CD14-positive monocyte (primary cell): ENCODE results near the gene CHFR. TPM values are rescaled to one million over a fixed set of nuclear protein-coding genes. Genes with fewer than 3 reads are reported as not detected.
A peak's percentile ranks its signal among the peaks of the same experiment; 100 is the strongest.

Experiments used
- DNase-seq, 3 donors: peaks; one replicate each; pipeline ENCODE4 v3.0.0-alpha.2; 2011 to 2022
- H2AFZ ChIP-seq: 2 replicates; pipeline ENCODE4 v1.6.0; 2012; ENCODE audit warnings: mild to moderate bottlenecking, low read depth, low read length, inconsistent platforms; ENCODE audit not compliant: insufficient read depth, poor library complexity, severe bottlenecking
- H3K27ac ChIP-seq, 2 donors: 1 replicate in 1 of 2; 2 replicates in 1 of 2; pipeline ENCODE4 v1.5.1; 2012 to 2013; ENCODE audit warnings: low read length in 2 of 2, control low read depth in 1 of 2, inconsistent platforms in 1 of 2, low read depth in 1 of 2, mild to moderate bottlenecking in 1 of 2
- H3K27me3 ChIP-seq, 2 donors: one replicate each; pipeline versions ENCODE4 v1.6.0 to v1.6.1; 2011 to 2013; ENCODE audit warnings: low read length in 2 of 2; ENCODE audit not compliant: control insufficient read depth in 2 of 2, insufficient read depth in 2 of 2
- H3K36me3 ChIP-seq, 2 donors: replicated peaks in 1 of 2; 1 replicate in 1 of 2; 2 replicates in 1 of 2; pipeline versions ENCODE4 v1.5.1 to v1.6.1; 2012 to 2013; ENCODE audit warnings: low read length in 2 of 2, control low read depth in 1 of 2, inconsistent platforms in 1 of 2, mild to moderate bottlenecking in 1 of 2; ENCODE audit not compliant: insufficient read depth in 2 of 2, control insufficient read depth in 1 of 2
- H3K4me1 ChIP-seq, 2 donors: 1 replicate in 1 of 2; 2 replicates in 1 of 2; pipeline versions ENCODE4 v1.5.1 to v1.6.1; 2012 to 2013; ENCODE audit warnings: low read length in 2 of 2, control low read depth in 1 of 2, inconsistent platforms in 1 of 2, mild to moderate bottlenecking in 1 of 2, moderate library complexity in 1 of 2; ENCODE audit not compliant: insufficient read depth in 2 of 2, control insufficient read depth in 1 of 2
- H3K4me2 ChIP-seq: replicated peaks from 2 replicates; pipeline ENCODE3; 2012; ENCODE audit warnings: low read length, moderate library complexity, mild to moderate bottlenecking; ENCODE audit not compliant: poor library complexity, severe bottlenecking; ENCODE audit errors: extremely low read depth
- H3K4me3 ChIP-seq, 3 experiments: fragments of 200-600 bp in 1 of 3; sonication (generic) in 1 of 3; replicated peaks in 1 of 3; 1 replicate in 2 of 3; 2 replicates in 1 of 3; pipeline ENCODE4 v1.5.1; 2011 to 2013; ENCODE audit warnings: low read length in 3 of 3, mild to moderate bottlenecking in 3 of 3, control low read depth in 2 of 3, low read depth in 2 of 3, inconsistent platforms in 1 of 3, moderate library complexity in 1 of 3
- H3K79me2 ChIP-seq: 2 replicates; pipeline ENCODE4 v1.6.0; 2012; ENCODE audit warnings: mild to moderate bottlenecking, control low read depth, inconsistent platforms, low read length, moderate library complexity; ENCODE audit not compliant: insufficient read depth
- H3K9ac ChIP-seq: 2 replicates; pipeline ENCODE4 v1.6.0; 2017; ENCODE audit warnings: low read length, mild to moderate bottlenecking; ENCODE audit not compliant: insufficient read depth, poor library complexity, severe bottlenecking
- H3K9me3 ChIP-seq, 2 donors: replicated peaks in 1 of 2; 1 replicate in 1 of 2; 2 replicates in 1 of 2; pipeline versions ENCODE4 v1.5.1 to v1.6.1; 2012 to 2013; ENCODE audit warnings: low read length in 2 of 2, control low read depth in 1 of 2; ENCODE audit not compliant: control insufficient read depth in 1 of 2, insufficient read depth in 1 of 2
- H4K20me1 ChIP-seq: 2 replicates; pipeline ENCODE4 v1.6.0; 2012; ENCODE audit warnings: mild to moderate bottlenecking, low read length, control low read depth, moderate library complexity; ENCODE audit not compliant: insufficient read depth
- H3K27ac Mint-ChIP-seq, 7 donors: one replicate each; pipeline ENCODE4 v1.8.0; 2020; ENCODE audit warnings: mild to moderate bottlenecking in 7 of 7, mixed read lengths in 7 of 7, moderate library complexity in 6 of 7, inconsistent platforms in 2 of 7
- H3K27me3 Mint-ChIP-seq, 3 donors: one replicate each; pipeline ENCODE4 v1.8.0; 2021 to 2022; ENCODE audit warnings: low read depth in 3 of 3, mild to moderate bottlenecking in 3 of 3, mixed read lengths in 3 of 3, moderate library complexity in 3 of 3, inconsistent platforms in 1 of 3
- H3K36me3 Mint-ChIP-seq, 2 donors: one replicate each; pipeline ENCODE4 v1.8.0; 2020; ENCODE audit warnings: mixed read lengths in 2 of 2, inconsistent platforms in 1 of 2, mild to moderate bottlenecking in 1 of 2
- H3K4me1 Mint-ChIP-seq: one replicate; pipeline ENCODE4 v1.8.0; 2020; ENCODE audit warnings: mild to moderate bottlenecking, mixed read lengths
- H3K4me3 Mint-ChIP-seq, 2 donors: one replicate each; pipeline ENCODE4 v1.8.0; 2020; ENCODE audit warnings: mild to moderate bottlenecking in 2 of 2, mixed read lengths in 2 of 2, moderate library complexity in 1 of 2
- H3K9me3 Mint-ChIP-seq, 7 donors: one replicate each; pipeline ENCODE4 v1.8.0; 2020 to 2022; ENCODE audit warnings: mixed read lengths in 7 of 7, mild to moderate bottlenecking in 6 of 7, moderate library complexity in 6 of 7, inconsistent platforms in 2 of 7
- WGBS: methylation state at CpG from one replicate; pipeline ENCODE4 v1.1.5; 2013; ENCODE audit warnings: missing lambda C conversion rate; ENCODE audit not compliant: insufficient coverage; 5-methylcytosine and 5-hydroxymethylcytosine counted together
- intact Hi-C, 2 donors: fragments of 100-400 bp; cut with micrococcal nuclease; formaldehyde crosslinking; loops; one replicate each; pipeline versions ENCODE4 v1.15.0 to v1.15.1; 2023
- polyA plus RNA-seq, 3 donors: library from polyadenylated mRNA; depleted of rRNA in 1 of 3; unstranded in 2 of 3; stranded (reverse) in 1 of 3; fragments of 300-500 nt in 2 of 3; fragments of >200 nt in 1 of 3; fragmentation: Illumina TruSeq in 2 of 3; gene quantifications; 1 replicate in 2 of 3; 2 replicates in 1 of 3; pipeline ENCODE4 v1.2.3, GENCODE V29; 2012 to 2021
- TF ChIP-seq, protein P1 (sequence below): fragments of 200-600 bp; IDR thresholded peaks from one replicate; pipeline ENCODE4 v1.8.0; 2022; ENCODE audit warnings: antibody characterized with exemption, mild to moderate bottlenecking

CHFR gene
- polyA plus RNA-seq, 3 donors: 28.0 to 76.3 (median 39.3) TPM

DNA sequence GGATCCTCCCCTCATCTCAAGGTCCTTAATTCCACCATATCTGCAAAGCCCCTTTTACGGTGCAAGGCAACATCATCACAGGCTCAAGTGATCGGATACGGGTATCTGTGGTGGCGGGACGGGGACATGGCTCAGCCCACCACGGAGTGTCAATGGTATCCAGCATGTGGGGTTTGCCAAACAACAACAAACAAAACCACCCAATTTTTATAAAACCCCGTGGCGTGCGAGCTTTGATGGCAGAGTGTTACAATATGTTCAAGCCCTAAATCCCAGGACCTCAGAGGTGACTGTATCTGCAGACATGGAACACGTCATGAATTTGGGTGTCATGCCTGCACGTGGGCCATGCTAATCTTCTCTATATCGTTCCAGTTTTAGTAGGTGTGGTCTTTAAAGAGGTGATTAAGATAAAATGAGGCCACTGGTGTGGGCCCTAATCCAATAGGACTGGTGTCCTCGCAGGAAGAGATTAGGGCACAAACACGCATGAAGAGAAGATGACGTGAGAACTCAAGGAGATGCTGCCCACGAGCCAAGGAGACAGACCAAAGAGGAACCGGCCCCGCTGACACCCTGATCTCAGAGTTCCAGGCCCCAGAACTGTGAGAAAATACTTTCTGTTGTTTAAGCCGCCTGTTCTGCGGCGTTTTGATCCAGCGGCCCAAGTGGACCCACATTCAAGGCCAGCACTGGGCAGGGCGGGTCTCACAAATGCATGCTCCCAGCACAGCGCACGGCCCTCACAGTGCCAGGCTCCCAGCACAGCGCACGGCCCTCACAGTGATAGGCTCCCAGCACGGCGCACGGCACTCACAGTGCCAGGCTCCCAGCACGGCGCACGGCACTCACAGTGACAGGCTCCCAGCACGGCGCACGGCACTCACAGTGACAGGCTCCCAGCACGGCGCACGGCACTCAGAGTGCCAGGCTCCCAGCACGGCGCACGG, 52.1 kb downstream of the CHFR start:
- peak overlapping the region in 2 of 7 donors; percentile 4 to 54 for H3K27ac Mint-ChIP-seq

DNA sequence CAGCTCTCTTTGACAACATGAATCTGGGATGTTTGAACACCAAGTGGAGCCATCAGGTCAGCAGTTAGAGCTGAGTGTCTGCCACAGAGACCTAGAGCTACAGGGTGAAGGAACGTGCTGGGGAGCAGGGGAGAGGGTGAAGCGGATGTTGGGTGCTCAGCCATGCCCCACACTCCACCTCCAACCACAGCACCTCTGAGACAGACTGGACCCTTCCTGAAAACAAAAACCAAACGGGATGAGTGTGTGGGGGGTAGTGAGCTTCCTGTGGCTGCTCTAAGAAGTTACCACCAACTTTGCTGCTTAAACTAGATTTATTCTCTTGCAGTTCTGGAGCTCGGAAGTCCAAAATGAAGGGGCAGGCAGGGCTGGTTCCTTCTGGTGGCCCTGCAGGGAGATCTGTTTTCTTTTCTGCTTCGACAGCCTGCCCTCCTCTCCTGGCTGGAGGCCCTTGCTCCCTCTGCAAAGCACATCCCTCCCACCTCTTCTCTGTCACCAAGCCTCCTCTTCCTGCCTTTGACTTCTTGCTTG, 53.2 kb downstream of the CHFR start:
- Histone ChIP-seq H3K9me3 (no peaks in the 10 kb centered on the region), H3K27ac (no peak overlapping the region), H3K36me3 (peaks cover 15 to 22% of the 10 kb centered on the region in 2 donors), H3K9ac (no peak overlapping the region), H3K4me2 (no peak overlapping the region), H3K4me3 (no peak overlapping the region), H3K27me3 (no peaks in the 10 kb centered on the region), H4K20me1 (peaks cover 7% of the 10 kb centered on the region), H3K79me2 (no peaks in the 10 kb centered on the region), H2AFZ (no peak overlapping the region), H3K4me1 (peaks cover 3 to 4% of the 10 kb centered on the region in 2 donors)
- Mint-ChIP-seq H3K4me1 (peaks cover 7% of the 10 kb centered on the region), H3K36me3 (peaks cover 36 to 57% of the 10 kb centered on the region in 2 donors), H3K4me3 (no peak overlapping the region), H3K27me3 (peaks cover 0 to 3% (median 1%) of the 10 kb centered on the region in 3 donors), H3K9me3 (peaks cover 0 to 5% (median 0%) of the 10 kb centered on the region in 7 donors), H3K27ac (peak overlapping the region in 2 of 7 donors; percentile 19 to 57)
- TF ChIP-seq, protein P1, sequence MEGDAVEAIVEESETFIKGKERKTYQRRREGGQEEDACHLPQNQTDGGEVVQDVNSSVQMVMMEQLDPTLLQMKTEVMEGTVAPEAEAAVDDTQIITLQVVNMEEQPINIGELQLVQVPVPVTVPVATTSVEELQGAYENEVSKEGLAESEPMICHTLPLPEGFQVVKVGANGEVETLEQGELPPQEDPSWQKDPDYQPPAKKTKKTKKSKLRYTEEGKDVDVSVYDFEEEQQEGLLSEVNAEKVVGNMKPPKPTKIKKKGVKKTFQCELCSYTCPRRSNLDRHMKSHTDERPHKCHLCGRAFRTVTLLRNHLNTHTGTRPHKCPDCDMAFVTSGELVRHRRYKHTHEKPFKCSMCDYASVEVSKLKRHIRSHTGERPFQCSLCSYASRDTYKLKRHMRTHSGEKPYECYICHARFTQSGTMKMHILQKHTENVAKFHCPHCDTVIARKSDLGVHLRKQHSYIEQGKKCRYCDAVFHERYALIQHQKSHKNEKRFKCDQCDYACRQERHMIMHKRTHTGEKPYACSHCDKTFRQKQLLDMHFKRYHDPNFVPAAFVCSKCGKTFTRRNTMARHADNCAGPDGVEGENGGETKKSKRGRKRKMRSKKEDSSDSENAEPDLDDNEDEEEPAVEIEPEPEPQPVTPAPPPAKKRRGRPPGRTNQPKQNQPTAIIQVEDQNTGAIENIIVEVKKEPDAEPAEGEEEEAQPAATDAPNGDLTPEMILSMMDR: no peak
- DNase-seq: no peak
- WGBS: no CpG with 5 or more reads among the region's 5 CpGs
- intact Hi-C loops: loop anchor here in 1 of 2 donors (5.0 kb wide), 1 partner anchor 53 kb away; the partner anchor contains the start of gene CHFR

More for the DNA sequence above, 52.1 kb downstream of the CHFR start:
- TF ChIP-seq, protein P1: no peak
- Histone ChIP-seq H4K20me1 (peaks cover 11% of the 10 kb centered on the region), H3K36me3 (peaks cover 26 to 33% of the 10 kb centered on the region in 2 donors), H3K4me3 (no peak overlapping the region), H3K4me2 (no peak overlapping the region), H3K79me2 (no peaks in the 10 kb centered on the region), H3K27ac (no peak overlapping the region), H3K9ac (no peak overlapping the region), H3K4me1 (no peaks in the 10 kb centered on the region), H3K9me3 (no peaks in the 10 kb centered on the region), H2AFZ (no peak overlapping the region), H3K27me3 (no peaks in the 10 kb centered on the region)
- intact Hi-C loops: no loop called here
- Mint-ChIP-seq H3K4me1 (peaks cover 3% of the 10 kb centered on the region), H3K36me3 (peaks cover 48 to 68% of the 10 kb centered on the region in 2 donors), H3K27me3 (peaks cover 0 to 3% (median 1%) of the 10 kb centered on the region in 3 donors), H3K9me3 (peaks cover 0 to 6% (median 1%) of the 10 kb centered on the region in 7 donors), H3K4me3 (no peak overlapping the region)
- whole genome bisulfite sequencing: 91% methylated on average over 29 of the region's 42 CpGs
- DNase-seq: no peak
